K562 (cell line): Measurements from ENCODE around the gene MOB1A. TPM values are rescaled to one million over a fixed set of nuclear protein-coding genes. Genes with fewer than 3 reads are reported as not detected.

Experiments
- ATAC-seq: fragments of 200-7000 bp; cut with Tn5 transposase; 3 replicates; pipeline ENCODE4 v1.9.1; 2020; ENCODE audit warnings: moderate library complexity
- BruUV-seq: library from RNA; stranded (reverse); fragments of 400-500 nt; replicated peaks from 2 replicates; lab custom pipeline; 2021; lab: Mats Ljungman, UMichigan
- CTCF ChIA-PET: fragments of 300-600 bp; formaldehyde crosslinking; extraction: SDS; loops from one replicate; lab custom pipeline; 2021; ENCODE audit warnings: low intra/inter-chr PET ratio; lab: Yijun Ruan, JAX
- POLR2A ChIA-PET: fragments of 300-600, 350-650 bp; sonication (Branson Sonifier 250); formaldehyde crosslinking; extraction: SDS; loops from one replicate; lab custom pipeline; 2021; ENCODE audit warnings: antibody characterized with exemption, inconsistent platforms; lab: Yijun Ruan, JAX
- DNase-seq, 4 experiments: peaks; one replicate each; pipeline versions ENCODE4 v3.0.0 to v3.0.0-alpha.2; 2011 to 2018; ENCODE audit warnings: low spot score in 3 of 4, mixed read lengths in 3 of 4; ENCODE audit errors: extremely low read depth in 1 of 4
- FAIRE-seq: peaks from 2 replicates; lab custom pipeline; 2011; peaks lifted over from hg19 to GRCh38; lab: Jason Lieb, UNC
- H2AFZ ChIP-seq: 2 replicates; pipeline ENCODE4 v1.6.0; 2011; ENCODE audit warnings: low read depth, low read length, control low read depth, inconsistent platforms
- H3K27ac ChIP-seq: fragments of 200-600 bp; 3 replicates; pipeline ENCODE4 v1.8.0; 2011; ENCODE audit warnings: low read depth, mild to moderate bottlenecking, control low read depth, inconsistent platforms, low read length, moderate library complexity, mixed read lengths; ENCODE audit errors: extremely low read depth
- H3K27me3 ChIP-seq, 2 experiments: fragments of 300-600 bp in 1 of 2; 2 replicates in 1 of 2; 3 replicates in 1 of 2; pipeline versions ENCODE4 v1.6.0 to v1.8.0; 2011; ENCODE audit warnings: inconsistent platforms in 2 of 2, low read length in 2 of 2, mild to moderate bottlenecking in 1 of 2, mixed read lengths in 1 of 2, moderate library complexity in 1 of 2; ENCODE audit not compliant: control insufficient read depth in 2 of 2, insufficient read depth in 2 of 2
- H3K36me3 ChIP-seq: fragments of 300-600 bp; 3 replicates; pipeline ENCODE4 v1.8.0; 2011; ENCODE audit warnings: mild to moderate bottlenecking, low read length, inconsistent platforms; ENCODE audit not compliant: control insufficient read depth, insufficient read depth
- H3K4me1 ChIP-seq, 2 experiments: fragments of 200-600 bp in 1 of 2; replicated peaks in 1 of 2; 2 replicates in 1 of 2; 3 replicates in 1 of 2; pipeline versions ENCODE4 v1.5.1 to v1.8.0; 2011; ENCODE audit warnings: inconsistent platforms in 2 of 2, low read length in 2 of 2, mild to moderate bottlenecking in 1 of 2, mixed read lengths in 1 of 2, moderate library complexity in 1 of 2; ENCODE audit not compliant: control insufficient read depth in 2 of 2, insufficient read depth in 2 of 2
- H3K4me2 ChIP-seq: 2 replicates; pipeline ENCODE4 v1.6.1; 2011; ENCODE audit warnings: low read length, control low read depth, inconsistent platforms, mixed read lengths; ENCODE audit not compliant: insufficient read depth
- H3K4me3 ChIP-seq: fragments of 200-600 bp; sonication (generic), shearing (Covaris generic); 2 replicates; pipeline ENCODE4 v1.5.1; 2016; ENCODE audit warnings: control low read depth, inconsistent platforms
- H3K79me2 ChIP-seq: fragments of 200-600 bp; 3 replicates; pipeline ENCODE4 v1.8.0; 2011; ENCODE audit warnings: low read length, inconsistent platforms; ENCODE audit not compliant: control insufficient read depth, insufficient read depth
- H3K9ac ChIP-seq, 2 experiments: 2 replicates each; pipeline versions ENCODE4 v1.6.0 to v1.6.1; 2011; ENCODE audit warnings: low read depth in 2 of 2, low read length in 2 of 2, control low read depth in 1 of 2, inconsistent platforms in 1 of 2, mild to moderate bottlenecking in 1 of 2, mixed read lengths in 1 of 2; ENCODE audit not compliant: insufficient read depth in 1 of 2
- H3K9me1 ChIP-seq: one replicate; pipeline ENCODE4 v1.6.0; 2011; ENCODE audit warnings: inconsistent platforms, mild to moderate bottlenecking, low read length, moderate library complexity; ENCODE audit not compliant: control insufficient read depth, insufficient read depth
- H3K9me3 ChIP-seq: replicated peaks from 2 replicates; pipeline ENCODE4 v1.5.1; 2011; ENCODE audit warnings: low read depth, low read length, inconsistent platforms; ENCODE audit not compliant: control insufficient read depth, insufficient read depth
- H4K20me1 ChIP-seq: replicated peaks from 2 replicates; pipeline ENCODE4 v1.6.1; 2011; ENCODE audit warnings: low read length, inconsistent platforms, mixed read lengths; ENCODE audit not compliant: control insufficient read depth, insufficient read depth
- EHMT2 ChIP-seq: fragments of 450-650 bp; IDR thresholded peaks from 2 replicates; pipeline ENCODE4 v1.6.1; 2018; ENCODE audit warnings: antibody characterized with exemption
- FOXJ2 ChIP-seq: fragments of 200-800 bp; sonication (Bioruptor generic); IDR thresholded peaks from 2 replicates; pipeline ENCODE4 v1.6.1; 2016; ENCODE audit warnings: missing genetic modification characterization, missing compliant biosample characterization
- HIVEP1 ChIP-seq: fragments of 250-450 bp; sonication (Bioruptor Pico); IDR thresholded peaks from 2 replicates; pipeline ENCODE4 v1.4.0; 2020; ENCODE audit warnings: mild to moderate bottlenecking
- ILF3 ChIP-seq: fragments of 450-650 bp; IDR thresholded peaks from 2 replicates; pipeline ENCODE4 v1.6.1; 2018; ENCODE audit warnings: antibody characterized with exemption, mild to moderate bottlenecking, moderate library complexity, borderline replicate concordance
- KLF10 ChIP-seq: fragments of 250-450 bp; sonication (Bioruptor Pico); IDR thresholded peaks from 2 replicates; pipeline ENCODE4 v1.6.1; 2021; ENCODE audit warnings: matching md5 sums
- MAFF ChIP-seq: IDR thresholded peaks from 2 replicates; pipeline ENCODE4 v1.6.1; 2012; ENCODE audit warnings: low read length, improper control_type of control experiment
- MEIS2 ChIP-seq: fragments of 450-650 bp; IDR thresholded peaks from 2 replicates; pipeline ENCODE4 v1.6.1; 2014; ENCODE audit warnings: mild to moderate bottlenecking; ENCODE audit not compliant: partially characterized antibody
- MIER1 ChIP-seq: fragments of 450-650 bp; IDR thresholded peaks from 2 replicates; pipeline ENCODE4 v1.6.1; 2016; ENCODE audit warnings: antibody characterized with exemption, mild to moderate bottlenecking, low read depth
- MTA2 ChIP-seq: fragments of 450-650 bp; IDR thresholded peaks from 2 replicates; pipeline ENCODE4 v1.6.1; 2016; ENCODE audit warnings: low read depth
- NCOA2 ChIP-seq, 2 experiments: fragments of 450-650 bp; IDR thresholded peaks; 2 replicates each; pipeline ENCODE4 v1.6.1; 2018; ENCODE audit warnings: mild to moderate bottlenecking in 2 of 2, moderate library complexity in 1 of 2; ENCODE audit not compliant: partially characterized antibody in 2 of 2
- PBX2 ChIP-seq, 2 experiments: IDR thresholded peaks in 1 of 2; conservative IDR thresholded peaks in 1 of 2; 2 replicates each; pipeline ENCODE4 v1.6.1; 2016; ENCODE audit warnings: low read depth in 2 of 2, mild to moderate bottlenecking in 1 of 2, missing compliant biosample characterization in 1 of 2, missing genetic modification characterization in 1 of 2, moderate library complexity in 1 of 2
- PRPF4 ChIP-seq: fragments of 200-400 bp; formaldehyde crosslinking; IDR thresholded peaks from one replicate; pipeline ENCODE4 v1.6.1; 2017; ENCODE audit warnings: low read length, low read depth, mild to moderate bottlenecking; ENCODE audit not compliant: insufficient read depth, poor library complexity, severe bottlenecking
- RAD51 ChIP-seq: fragments of 450-650 bp; IDR thresholded peaks from 2 replicates; pipeline ENCODE4 v1.7.1; 2016; ENCODE audit warnings: low read depth, mild to moderate bottlenecking, borderline replicate concordance
- SIRT6 ChIP-seq: IDR thresholded peaks from one replicate; pipeline ENCODE4 v1.6.1; 2012; ENCODE audit warnings: low read depth, mild to moderate bottlenecking, control low read depth, inconsistent platforms, low read length, moderate library complexity
- SRSF9 ChIP-seq: fragments of 200-400 bp; formaldehyde crosslinking; IDR thresholded peaks from 2 replicates; pipeline ENCODE4 v1.6.1; 2017; ENCODE audit warnings: low read depth, low read length, borderline replicate concordance
- TAL1 ChIP-seq: fragments of 450-650 bp; IDR thresholded peaks from 2 replicates; pipeline ENCODE4 v1.6.1; 2016; ENCODE audit warnings: mild to moderate bottlenecking
- ZFP91 ChIP-seq: sonication (generic); formaldehyde crosslinking; IDR thresholded peaks from 2 replicates; pipeline ENCODE4 v1.8.0; 2022; ENCODE audit warnings: mild to moderate bottlenecking, missing genetic modification reagents
- ZNF280A ChIP-seq: fragments of 450-650 bp; IDR thresholded peaks from 2 replicates; pipeline ENCODE4 v1.6.1; 2018; ENCODE audit warnings: mild to moderate bottlenecking, low read depth; ENCODE audit not compliant: partially characterized antibody
- ZNF77 ChIP-seq: fragments of 250-450 bp; sonication (Bioruptor Pico); IDR thresholded peaks from 2 replicates; pipeline ENCODE4 v1.5.0; 2020
- WGBS: fragments of 100-300 bp; shearing (Covaris generic); methylation state at CpG from one replicate; pipeline ENCODE4 v1.1.6; 2016; ENCODE audit warnings: low coverage, mixed read lengths; ENCODE audit not compliant: insufficient coverage; ENCODE audit errors: missing lambda C conversion rate; 5-methylcytosine and 5-hydroxymethylcytosine counted together
- in situ Hi-C: fragments of 300-500 bp; cut with MboI; formaldehyde crosslinking; loops from 4 replicates; pipeline ENCODE4 v1.15.0; 2018; ENCODE audit warnings: inconsistent platforms, mixed read lengths
- intact Hi-C: fragments of 100-400 bp; cut with micrococcal nuclease; formaldehyde crosslinking; loops from 2 replicates; pipeline ENCODE4 v1.14.2; 2022
- polyA plus RNA-seq, 8 experiments: library from polyadenylated mRNA; depleted of rRNA in 4 of 8; stranded (reverse) in 5 of 8; unstranded in 3 of 8; fragments of >200 nt; fragmentation: Nextera tagmentation in 2 of 8; fragmentation: Illumina TruSeq in 1 of 8; extraction: Ambion mirVana in 2 of 8; extraction: Trizol in 1 of 8; gene quantifications; 2 replicates each; pipeline versions ENCODE4 v1.2.1 to v1.2.3, GENCODE V29; 2011 to 2014; ENCODE audit warnings: inconsistent platforms in 1 of 8, missing spikeins in 1 of 8
- total RNA-seq, 7 experiments: library from RNA; depleted of rRNA in 6 of 7; stranded (reverse); fragments of >200 nt in 6 of 7; fragmentation: Illumina TruSeq in 2 of 7; extraction: Trizol in 2 of 7; gene quantifications; 2 replicates each; pipeline versions ENCODE4 v1.2.1 to v1.2.3, GENCODE V29; 2011 to 2021; ENCODE audit warnings: low replicate concordance in 1 of 7

MOB1A gene
- total and polyA plus RNA-seq, 9 of the 15 experiments (the other 6 are each of a cell fraction or from before 2014, with no cell fraction given), result 24.8 to 100 (median 60.2) TPM

GRCh38 chr2:74155830-74156229, 22.8 kb downstream of the MOB1A start:
- 29% methylated on average over 3 of the region's 3 CpGs for WGBS
- no peak for DNase-seq
- H3K79me2 ChIP-seq, result peaks cover 30% of the 10 kb centered on the region; the same call in 2 of the 3 replicates
- H3K27me3 ChIP-seq, result no peaks in the 10 kb centered on the region
- H3K9me1 ChIP-seq, result no peaks in the 10 kb centered on the region
- no peak overlapping the region for H3K27ac ChIP-seq
- H3K4me2 ChIP-seq, result no peak overlapping the region
- no peaks in the 10 kb centered on the region for H3K9me3 ChIP-seq
- H3K4me1 ChIP-seq, result peaks cover 0 to 4% of the 10 kb centered on the region in 2 experiments; a peak in 1 of 5 replicates
- BruUV-seq, result no TSS peak
- ChIA-PET CTCF (no interaction called here), POLR2A (no interaction called here)
- no peak overlapping the region for H2AFZ ChIP-seq
- no peak for FAIRE-seq
- ATAC-seq, result no peak
- no peak overlapping the region for H3K9ac ChIP-seq
- no peak overlapping the region for H3K4me3 ChIP-seq
- intact Hi-C loops, result no loop called here
- in situ Hi-C loops, result no loop called here
- no peaks in the 10 kb centered on the region for H4K20me1 ChIP-seq
- H3K36me3 ChIP-seq, result peaks cover 92% of the 10 kb centered on the region
- TF ChIP-seq RAD51 (no peak), TAL1 (peak; percentile 51), MEIS2 (peak; percentile 46), NCOA2 (IDR thresholded peaks at IDR 0.05; ENCODE audit: partially characterized antibody in 2 of 2) (no peak), HIVEP1 (CRISPR knock-in tag) (no peak), SRSF9 (no peak), SIRT6 (no peak), MIER1 (no peak), ZNF77 (no peak), PRPF4 (no peak), MTA2 (no peak), ZNF280A (no peak), EHMT2 (no peak), MAFF (no peak), ILF3 (no peak), PBX2 (CRISPR knock-in tag; IDR thresholded peaks at IDR 0.05; ENCODE audit: low read depth) (no peak), PBX2 (tag; conservative IDR thresholded peaks at IDR 0.05; ENCODE audit: low read depth) (0 out of 2 replicates have a peak, but pooled peaks have one; percentile 24), FOXJ2 (tag) (no peak), ZFP91 (no peak), KLF10 (CRISPR knock-in tag) (no peak)
